NCI-H2227 (cell line): Measurements from ENCODE around the gene CSNK1G1.

ENCODE experiments used
- DNase-seq: peaks from one replicate; lab custom pipeline; 2025; ENCODE audit not compliant: unreplicated experiment; lab: John Stamatoyannopoulos, UW

The CSNK1G1 gene

DNA sequence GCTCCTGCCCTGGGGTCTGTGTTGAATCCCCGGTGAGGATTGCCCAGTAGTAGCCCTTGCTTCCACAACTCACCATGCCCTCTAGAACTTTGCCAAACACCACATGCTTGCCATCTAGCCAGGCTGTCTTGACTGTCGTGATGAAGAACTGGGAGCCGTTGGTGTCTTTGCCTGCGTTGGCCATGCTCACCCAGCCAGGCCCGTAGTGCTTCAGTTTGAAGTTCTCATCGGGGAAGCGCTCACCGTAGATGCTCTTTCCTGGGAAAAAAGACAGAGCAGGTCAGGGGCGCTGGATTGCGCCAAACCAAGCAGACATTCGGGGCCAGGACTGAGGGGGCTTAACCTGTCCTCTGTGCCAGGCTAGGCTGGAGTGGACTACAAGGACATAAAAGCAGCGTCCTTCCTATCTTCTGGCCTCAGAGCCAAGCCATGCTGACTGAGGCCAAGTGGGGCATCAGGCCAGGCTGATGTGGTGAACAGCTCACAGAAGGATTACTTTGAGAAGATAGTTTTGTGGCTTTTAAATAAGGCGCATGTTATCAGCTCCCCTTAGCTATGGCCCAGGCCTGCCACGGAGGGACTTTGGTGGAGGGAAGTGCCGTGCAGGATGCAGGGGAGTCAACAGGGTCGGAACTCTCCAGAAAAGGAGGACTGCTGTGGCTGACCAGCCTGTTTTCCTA is 199.2 kb downstream of the CSNK1G1 start:
- no peak for DNase-seq

DNA sequence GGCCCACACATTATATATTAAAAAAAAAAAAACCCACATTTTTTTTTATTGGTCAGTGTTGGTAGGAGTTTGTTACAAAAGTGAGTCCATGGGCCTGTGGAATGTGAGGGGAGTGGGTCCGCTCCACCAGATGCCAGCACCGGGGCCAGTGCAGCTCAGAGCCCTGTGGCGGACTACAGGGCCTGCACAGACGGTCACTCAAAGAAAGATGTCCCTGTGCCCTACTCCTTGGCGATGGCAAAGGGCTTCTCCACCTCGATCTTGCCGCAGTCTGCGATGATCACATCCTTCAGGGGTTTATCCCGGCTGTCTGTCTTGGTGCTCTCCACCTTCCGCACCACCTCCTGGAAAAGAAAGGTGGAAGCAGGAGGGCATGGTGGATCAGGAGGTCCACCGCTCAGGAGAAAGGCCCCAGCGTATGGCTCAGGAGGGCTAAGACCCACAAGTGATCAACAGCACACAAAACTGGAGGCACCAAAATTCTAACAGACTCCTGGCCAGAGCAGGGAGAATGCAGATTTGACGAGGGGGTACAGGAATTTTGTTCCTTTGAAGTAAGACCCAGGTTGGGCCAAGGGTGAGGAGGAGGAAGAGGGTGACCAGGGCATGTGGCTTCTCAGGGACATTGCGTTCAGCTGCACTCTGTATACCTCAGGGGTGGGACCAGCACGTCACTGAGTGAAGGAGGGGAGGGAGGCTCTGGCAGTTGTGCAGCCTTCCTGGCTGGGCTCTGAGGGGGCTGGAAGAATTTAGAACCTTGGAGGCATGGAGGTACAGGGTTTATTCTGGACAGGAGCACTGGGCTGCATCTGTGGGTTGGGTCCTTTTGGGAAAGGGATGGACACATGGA is 199.9 kb downstream of the CSNK1G1 start:
- DNase-seq = no peak

DNA sequence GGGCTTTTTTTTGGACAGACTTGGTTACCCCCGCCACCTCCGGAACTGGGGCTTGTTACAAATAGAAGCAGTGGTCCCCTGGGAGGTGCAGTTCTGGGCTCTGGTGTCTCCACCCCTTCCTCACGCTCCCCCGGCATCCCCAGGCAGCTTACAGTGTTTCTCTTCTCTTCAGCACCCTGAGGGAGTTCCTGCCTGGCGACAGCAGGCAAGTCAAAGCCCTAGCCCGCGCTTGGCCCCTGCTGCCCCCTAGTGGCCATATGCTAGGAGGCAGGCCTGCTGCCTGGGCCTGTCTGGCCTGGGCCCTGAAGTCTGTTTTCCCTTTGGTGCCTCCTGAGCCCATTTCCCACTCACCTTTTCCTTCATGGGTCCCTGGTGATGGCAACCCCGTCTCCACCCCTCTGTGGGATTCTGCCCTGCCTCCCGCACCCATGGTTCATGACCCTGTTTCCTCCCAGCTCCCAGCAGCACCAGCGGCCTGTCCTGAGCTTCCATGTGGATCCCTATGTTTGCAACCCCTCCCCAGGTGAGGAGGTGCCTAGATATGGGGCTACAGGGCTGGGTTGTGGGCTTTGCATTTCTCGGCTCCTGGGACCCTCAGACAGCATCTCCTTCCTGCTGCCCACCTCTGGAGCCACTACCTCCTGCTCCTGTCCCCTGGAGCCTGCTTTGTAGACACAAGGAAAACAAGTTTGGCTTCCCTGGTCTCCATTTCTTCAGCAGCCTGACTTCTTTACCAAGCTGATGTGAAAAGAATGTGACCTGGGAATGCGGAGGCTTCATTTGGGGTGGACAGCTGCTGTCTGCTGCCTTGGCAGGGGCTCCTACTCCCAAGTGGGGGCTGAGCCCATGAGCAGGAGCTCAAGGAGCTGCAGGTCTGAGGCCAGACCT is 202.2 kb downstream of the CSNK1G1 start:
- DNase-seq = peak; percentile 87

DNA sequence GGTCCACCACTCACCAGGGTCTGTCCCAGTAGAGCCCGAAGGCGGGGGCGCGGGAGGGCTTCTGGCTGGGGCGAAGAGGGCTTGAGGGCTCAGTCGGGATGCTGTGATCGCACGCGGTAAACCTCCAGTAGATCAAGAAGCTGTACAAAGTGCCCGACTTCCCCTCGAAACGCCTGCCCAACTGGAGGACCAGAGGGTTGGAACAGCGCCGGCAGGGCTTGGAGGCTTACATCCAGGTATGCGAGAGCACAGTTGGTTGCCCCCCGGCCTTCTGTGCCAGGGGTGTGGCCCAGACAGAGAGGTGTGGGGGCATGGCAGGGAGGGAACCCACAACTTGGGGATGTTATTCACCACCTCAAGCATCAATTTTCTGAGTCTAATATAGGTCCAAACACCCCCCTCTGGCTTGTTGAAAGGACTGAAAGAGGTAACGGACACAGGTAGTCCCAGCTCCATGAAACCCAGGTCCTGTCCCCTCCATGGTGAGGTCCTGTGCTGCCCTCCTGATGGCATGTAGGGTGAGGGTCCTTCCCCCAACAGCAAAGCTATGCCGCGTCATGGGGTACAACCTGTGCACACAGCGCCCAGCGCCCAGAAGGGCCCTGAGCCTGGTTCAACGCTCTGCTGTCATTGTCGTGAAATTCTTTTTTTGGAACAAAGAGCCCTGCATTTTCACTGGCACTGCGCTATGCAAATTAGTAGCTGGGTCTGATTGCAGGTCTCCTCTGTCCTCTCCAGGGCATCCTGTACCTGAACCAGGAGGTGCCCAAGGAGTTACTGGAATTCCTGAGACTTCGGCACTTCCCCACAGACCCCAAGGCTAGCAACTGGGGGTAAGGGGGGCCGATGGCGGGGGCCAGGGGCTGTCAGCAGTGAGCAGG is 203.2 kb downstream of the CSNK1G1 start:
- DNase-seq = peak; percentile 31

DNA sequence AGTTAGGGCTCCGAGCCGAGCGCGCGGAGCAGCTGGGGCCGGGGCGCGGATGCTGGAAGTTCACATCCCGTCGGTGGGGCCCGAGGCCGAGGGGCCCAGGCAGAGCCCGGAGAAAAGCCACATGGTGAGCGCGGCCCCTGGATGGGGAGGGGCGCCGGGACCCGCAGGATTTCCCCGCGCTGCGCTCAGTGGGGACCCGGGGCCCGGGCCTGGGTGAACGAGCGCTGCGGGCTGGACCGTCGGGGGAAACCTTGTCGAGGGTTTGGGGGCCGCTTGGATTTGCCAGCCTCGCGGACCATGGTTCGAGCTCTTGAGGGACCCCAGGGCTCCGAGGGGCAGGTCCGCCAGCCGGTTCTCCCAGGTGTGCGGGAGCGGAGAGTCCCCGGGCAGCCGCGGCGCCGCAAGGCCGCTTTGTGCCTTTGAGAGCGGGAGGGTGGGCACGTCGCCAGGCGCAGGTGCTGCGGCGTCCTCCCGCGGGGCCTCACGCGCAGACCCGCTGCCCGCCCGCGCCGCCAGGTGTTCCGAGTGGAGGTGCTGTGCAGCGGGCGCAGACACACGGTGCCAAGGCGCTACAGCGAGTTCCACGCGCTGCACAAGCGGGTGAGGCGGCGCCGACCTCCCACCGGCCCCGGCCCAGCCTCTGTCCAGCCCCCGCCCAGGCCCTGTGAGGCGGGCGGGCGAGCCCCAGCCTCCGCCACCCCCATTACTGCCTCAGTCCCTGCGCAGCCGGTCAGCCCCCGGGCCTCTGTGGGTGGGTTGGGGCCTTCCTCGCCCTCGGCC is 204.1 kb downstream of the CSNK1G1 start, which contains the start of gene SNX22:
SNX22 (plus strand) TSS at position 5 of the 780 bp plus-strand sequence; CDS start at position 50, 45 bp downstream.
- DNase-seq = peak; percentile 31

DNA sequence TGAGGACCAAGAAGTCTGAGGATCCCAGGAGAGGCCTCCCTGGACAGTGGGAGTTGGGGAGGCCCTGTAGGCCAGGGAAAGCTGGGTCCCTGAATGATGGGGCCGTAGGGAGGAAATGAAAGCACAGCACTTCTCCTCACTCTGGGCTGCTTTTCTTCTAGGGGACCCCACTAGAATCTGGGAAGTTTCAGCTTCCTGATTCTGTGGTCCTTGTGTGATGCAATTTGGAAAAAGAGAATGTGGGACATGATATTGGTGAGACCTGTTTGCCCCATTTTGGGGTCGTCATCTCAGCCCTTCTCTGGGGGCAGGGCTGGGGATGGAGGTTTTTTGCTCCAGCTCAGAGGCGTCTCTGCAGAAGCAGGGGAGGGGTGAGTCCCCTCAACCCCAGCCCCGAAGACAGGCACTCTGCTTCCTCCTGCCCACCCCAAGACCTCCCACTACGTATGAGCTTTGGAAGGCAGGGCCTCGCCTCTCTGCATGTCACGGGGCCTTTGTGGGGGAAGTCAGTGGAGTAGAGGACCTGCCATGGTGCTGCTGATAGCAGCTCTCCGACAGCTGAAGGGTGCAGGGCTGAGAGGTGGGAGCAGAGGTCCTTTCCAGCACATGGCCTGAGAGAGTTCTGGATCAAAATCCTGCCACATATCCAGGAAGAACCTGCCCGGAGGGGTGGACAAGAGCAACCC is 205.9 kb downstream of the CSNK1G1 start:
- DNase-seq = no peak

DNA sequence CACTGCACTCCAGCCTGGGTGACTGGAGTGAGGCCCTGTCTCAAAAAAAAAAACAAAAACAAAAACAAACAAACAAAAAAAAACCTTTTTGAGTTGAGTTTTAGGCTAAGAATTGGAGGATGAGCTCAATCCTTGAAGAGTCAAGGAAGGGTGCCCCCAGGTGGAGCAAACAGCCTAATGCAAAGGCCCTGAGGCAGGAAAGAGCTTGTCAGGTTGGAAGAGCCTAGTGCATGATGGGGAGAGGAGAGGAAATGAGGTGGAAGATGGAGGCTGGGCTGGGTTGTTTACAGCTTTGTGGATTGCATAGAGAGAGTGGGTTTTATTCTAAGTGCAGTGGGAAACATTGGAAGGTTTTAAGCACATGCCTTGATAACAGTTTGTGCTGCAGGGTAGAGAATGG is 206.5 kb downstream of the CSNK1G1 start:
- no peak for DNase-seq

DNA sequence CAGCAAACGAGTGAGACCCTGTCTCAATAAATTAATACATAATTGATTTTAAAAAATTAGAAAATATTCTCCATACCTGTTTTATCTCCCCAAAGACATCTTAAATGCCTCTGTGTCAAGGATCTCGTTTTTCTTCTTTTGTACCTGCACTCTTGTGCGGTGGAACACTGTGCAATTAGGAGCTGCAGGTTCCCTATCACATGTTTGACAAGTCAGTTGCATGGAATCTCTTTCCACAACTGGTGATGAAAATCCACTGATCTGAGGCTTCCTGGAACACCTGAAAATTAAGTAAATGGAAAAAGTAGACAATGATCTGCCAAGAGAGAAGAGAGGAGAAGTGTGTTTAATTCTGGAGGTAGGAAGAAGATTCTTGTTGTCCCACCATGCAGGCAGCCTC is 207.4 kb downstream of the CSNK1G1 start:
- DNase-seq = no peak

DNA sequence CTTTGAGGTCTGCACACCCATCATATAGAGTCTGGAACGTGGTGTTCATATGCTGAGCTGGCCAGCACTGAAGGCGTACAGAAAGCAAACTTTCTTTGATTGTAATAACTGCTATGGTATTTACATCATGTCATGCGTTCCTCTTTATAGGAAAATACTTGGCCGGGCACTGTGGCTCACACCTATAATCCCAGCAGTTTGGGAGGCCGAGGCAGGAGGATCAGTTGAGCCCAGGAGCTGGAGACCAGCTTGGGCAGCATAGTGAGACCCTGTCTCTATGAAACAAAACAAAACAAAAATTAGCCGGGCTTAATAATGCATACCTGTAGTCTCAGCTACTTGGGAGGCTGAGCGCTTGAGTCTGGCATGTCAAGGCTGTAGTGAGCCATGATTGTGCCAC is 207.8 kb downstream of the CSNK1G1 start:
- no peak for DNase-seq

DNA sequence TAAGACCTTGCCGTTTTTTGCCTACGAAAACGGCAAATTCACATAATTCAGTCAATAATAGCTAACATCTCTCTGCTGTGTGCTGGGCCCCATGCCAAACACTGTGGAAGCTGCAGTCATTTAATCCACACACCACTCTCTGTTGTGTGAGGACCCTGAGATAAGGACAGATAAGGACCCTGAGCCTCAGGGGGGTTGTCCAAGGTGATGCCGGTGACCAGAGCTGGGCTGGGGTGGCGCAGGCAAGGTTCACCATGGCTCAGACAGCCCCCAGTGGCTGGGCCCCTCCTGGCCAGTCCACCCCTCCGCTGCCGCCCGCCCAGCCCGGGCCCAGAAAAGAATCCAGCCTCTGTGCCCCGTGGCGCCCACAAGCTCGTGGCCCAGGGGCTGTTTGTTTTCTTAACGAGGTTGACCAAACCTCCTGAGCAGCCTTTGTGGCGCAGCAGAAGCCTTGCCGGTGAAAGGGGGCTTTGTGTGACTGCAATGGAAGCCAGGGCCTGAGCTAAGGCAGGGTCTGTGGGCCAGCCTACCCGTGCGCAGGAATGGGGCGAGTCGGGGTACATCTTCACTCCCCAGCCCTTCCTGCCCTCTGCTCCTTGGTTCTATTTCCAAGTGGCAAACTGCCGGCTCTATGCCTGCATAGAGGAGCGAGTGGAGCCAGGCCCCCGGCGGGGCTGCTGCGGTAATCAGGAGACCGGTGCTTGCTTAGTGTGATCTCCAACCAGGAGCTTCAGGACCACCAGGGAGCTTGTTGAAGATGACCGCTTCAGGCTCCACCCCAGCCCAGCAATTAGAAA is 208.9 kb downstream of the CSNK1G1 start:
- peak; percentile 22 for DNase-seq

DNA sequence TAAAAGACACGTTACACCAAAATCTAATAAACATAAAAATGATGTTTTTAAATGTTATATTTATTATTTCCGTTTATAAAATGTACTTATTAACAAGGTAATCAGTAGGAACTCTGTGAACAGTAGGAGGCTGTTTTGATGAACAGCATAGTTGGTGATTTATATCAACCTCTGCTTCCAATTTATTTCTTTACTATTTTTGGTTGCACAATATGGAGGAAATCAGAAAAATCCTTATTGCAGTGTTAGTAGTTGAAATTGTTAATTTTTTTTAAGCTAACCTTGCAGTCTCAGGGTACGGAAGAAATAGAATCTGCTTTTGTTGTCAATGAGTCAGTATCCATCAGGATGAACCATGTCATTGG is 209.5 kb downstream of the CSNK1G1 start:
- no peak for DNase-seq

DNA sequence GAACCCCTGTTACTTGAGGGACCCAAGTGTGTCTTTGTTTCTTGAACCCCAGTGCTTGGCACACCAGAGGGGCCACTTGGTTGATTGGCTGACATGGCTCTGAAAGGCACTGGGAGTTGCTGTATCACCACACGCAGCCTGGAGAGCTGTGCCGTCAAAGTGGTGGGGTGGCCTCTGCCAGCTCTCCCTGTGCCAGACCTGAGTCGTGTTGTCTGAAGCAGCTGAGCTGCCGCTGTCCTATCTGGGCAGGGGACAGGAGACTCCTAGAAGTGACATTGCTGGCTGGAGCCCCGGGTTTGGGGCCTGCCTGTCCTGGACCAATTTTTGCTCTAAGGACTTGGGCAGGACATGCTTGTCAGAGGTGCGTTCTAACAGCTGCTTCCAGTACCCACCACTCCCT is 209.9 kb downstream of the CSNK1G1 start:
- no peak for DNase-seq

DNA sequence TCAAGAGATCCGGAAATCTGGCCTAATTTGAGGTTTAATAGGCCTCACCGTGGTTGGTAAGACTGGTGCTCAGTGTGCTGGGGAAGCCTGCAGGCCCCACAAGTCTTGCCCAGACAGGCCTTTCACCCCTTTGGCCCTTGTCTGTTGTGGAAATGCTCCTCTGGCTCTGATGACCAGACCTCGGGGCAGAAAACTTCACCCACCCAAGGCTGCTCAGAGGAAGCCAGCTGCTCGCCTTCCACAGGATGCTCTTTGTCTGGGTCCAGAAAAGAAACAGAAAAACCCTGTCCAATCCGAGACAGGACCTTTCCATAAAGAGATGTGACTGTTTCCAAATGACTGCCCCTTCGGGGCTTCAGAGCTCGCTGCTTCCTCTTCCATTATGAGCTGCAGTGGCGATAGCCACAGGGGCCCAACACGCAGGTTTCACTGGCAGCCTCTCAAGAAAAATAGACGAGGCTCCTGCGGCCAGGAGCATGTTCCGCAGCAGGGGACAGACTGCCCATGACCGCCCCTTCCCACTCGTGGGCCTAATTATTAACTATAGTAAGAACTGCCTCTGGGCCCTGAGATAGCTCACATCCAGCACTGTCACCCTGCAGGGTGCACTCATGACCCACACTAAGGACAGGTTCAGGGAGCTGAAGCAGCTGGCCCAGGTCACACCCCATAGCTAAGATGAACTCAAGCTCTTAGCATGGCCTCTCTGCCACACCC is 211.2 kb downstream of the CSNK1G1 start:
- DNase-seq = no peak

DNA sequence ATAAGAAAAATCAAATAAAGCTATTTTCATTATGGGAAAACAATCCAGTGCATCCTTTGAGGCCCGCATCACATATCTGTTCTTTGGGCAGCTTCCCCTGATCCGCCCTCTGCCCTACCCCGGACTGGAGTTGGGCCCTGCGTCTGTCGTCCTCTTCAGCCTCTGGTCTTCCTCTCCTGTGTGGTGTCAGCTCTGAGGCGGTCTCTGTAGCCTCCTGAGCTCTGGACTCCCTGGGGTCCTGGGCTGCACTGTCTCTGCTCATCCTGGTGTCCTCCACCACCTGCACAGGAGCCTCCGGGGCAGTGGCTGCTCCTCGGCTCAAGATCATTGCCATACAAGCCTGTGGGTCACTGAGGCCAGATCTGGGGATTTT is 211.8 kb downstream of the CSNK1G1 start:
- DNase-seq = no peak

DNA sequence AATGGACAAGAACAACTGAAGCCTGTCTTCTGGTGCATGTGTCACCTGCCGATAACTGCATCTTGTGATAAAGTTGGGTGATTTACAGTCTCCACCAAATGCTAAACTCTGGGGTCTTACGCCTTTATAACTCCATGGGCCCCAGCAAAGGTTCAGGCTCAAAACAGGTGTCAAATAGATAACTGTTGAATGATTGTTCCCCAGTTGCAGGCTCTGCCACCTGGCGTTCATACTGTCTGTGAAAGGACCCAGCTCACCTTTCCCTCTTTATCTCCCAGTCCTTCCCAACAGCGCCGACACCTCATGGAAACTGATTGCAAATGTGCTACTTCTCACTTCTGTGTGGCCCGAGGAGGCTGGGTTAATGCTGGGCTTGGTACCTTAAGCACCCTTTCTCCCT is 212.7 kb downstream of the CSNK1G1 start:
- DNase-seq = no peak

DNA sequence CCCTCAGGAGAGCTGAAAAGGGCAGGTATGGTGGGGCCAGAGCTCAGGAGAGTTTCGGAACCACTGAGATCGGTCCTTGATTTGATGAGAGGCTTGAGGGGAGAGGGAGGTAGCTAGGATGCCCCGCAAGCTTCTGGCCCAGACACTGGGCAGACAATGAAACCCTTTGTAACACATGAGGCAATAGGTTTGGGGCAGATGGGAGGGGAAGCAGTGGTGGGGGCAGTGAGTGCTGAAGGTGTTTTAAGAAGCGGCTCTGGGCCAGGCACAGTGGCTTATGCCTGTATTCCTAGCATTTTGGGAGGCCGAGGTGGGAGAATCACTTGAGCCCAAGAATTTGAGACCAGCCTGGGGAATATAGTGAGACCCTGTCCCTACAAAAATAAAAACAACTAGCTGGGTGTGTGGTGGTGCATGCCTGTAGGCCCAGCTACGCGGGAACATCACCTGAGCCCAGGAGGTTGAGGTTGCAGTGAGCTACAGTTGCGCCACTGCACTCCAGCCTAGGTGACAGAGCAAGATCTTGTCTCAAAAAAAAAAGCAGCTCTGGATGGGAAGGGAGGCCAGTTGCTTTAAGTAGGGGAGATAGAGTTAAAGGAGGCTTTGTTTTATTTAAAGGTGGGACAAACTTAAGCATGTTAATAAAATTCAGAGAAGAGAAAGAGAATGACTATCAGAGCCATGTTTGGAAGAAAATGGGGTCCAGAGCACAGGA is 214.0 kb downstream of the CSNK1G1 start:
- no peak for DNase-seq

DNA sequence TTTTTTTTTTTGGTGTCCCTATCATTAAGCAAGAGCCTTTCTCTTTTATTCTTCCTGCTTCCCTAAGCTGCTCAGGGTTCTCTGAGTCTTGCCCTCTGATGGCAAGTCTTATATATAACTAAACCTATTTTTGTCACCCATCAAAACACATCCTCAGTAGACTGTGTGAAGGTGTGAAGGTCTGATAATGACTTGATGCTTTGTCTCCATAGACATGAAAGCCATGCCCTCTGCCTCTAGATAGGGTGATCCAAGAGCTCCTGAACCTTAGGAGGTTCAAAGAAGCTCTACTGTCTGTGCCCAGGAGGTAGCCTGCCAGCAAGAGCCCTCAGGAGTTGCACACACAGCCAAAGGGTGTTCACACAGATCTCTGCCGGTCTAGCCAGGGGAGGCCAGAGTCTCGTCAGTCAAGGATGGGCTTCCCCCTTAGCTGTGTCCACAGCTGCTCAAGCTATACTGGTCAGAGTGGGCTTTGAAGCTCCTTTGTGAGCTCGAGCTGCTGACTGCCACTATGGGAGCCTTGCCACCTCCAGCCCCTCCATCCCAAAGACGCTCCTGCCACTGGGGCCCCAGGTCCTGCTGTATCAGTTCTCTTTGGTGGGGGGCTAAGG is 217.5 kb downstream of the CSNK1G1 start:
- no peak for DNase-seq
